WTC11 (cell line): Measurements from ENCODE around the gene RIPOR2. TPM values are rescaled to one million over a fixed set of nuclear protein-coding genes. Genes with fewer than 3 reads are reported as not detected.

Experiments
- ATAC-seq: fragments of 200-7000 bp; cut with Tn5 transposase; 2 replicates; pipeline ENCODE4 v1.10.0; 2021; ENCODE audit warnings: mild to moderate bottlenecking, moderate library complexity
- CTCF ChIA-PET: fragments of 300-600 bp; sonication (Branson Sonifier 250); formaldehyde crosslinking; loops from one replicate; lab custom pipeline; 2021; ENCODE audit warnings: antibody characterized with exemption; lab: Charles Lee
- POLR2A ChIA-PET: fragments of 350-600 bp; sonication (Branson Sonifier 250); formaldehyde crosslinking; loops from one replicate; lab custom pipeline; 2021; ENCODE audit warnings: antibody characterized with exemption; lab: Charles Lee
- DNase-seq: peaks from one replicate; pipeline ENCODE4 v3.0.0; 2021; ENCODE audit warnings: low spot score
- H3K27ac Mint-ChIP-seq: 2 replicates; pipeline ENCODE4 v1.8.0; 2021; ENCODE audit warnings: mixed read lengths
- H3K27me3 Mint-ChIP-seq: 2 replicates; pipeline ENCODE4 v1.8.0; 2021; ENCODE audit warnings: low read depth, mild to moderate bottlenecking, moderate library complexity, mixed read lengths
- H3K36me3 Mint-ChIP-seq: 2 replicates; pipeline ENCODE4 v1.8.0; 2021; ENCODE audit warnings: mixed read lengths
- H3K4me1 Mint-ChIP-seq: 2 replicates; pipeline ENCODE4 v1.8.0; 2022; ENCODE audit warnings: mixed read lengths
- H3K4me3 Mint-ChIP-seq: 2 replicates; pipeline ENCODE4 v1.8.0; 2021; ENCODE audit warnings: mild to moderate bottlenecking, moderate library complexity, mixed read lengths
- H3K9me3 Mint-ChIP-seq: 2 replicates; pipeline ENCODE4 v1.8.0; 2021; ENCODE audit warnings: mixed read lengths
- ARID4B ChIP-seq: sonication (generic); formaldehyde crosslinking; IDR thresholded peaks from 2 replicates; pipeline ENCODE4 v1.8.0; 2023; ENCODE audit warnings: missing genetic modification reagents, mild to moderate bottlenecking, borderline replicate concordance
- ATF3 ChIP-seq: sonication (generic); formaldehyde crosslinking; conservative IDR thresholded peaks from 2 replicates; pipeline ENCODE4 v1.8.1; 2022; ENCODE audit warnings: mild to moderate bottlenecking, missing genetic modification reagents
- ATF6 ChIP-seq: sonication (generic); formaldehyde crosslinking; IDR thresholded peaks from 2 replicates; pipeline ENCODE4 v1.8.1; 2023; ENCODE audit warnings: mild to moderate bottlenecking, missing genetic modification reagents
- CBFB ChIP-seq: sonication (generic); formaldehyde crosslinking; IDR thresholded peaks from 2 replicates; pipeline ENCODE4 v1.8.1; 2022; ENCODE audit warnings: mild to moderate bottlenecking, low read depth, missing genetic modification reagents
- CTCF ChIP-seq: fragments of 200-600 bp; IDR thresholded peaks from 2 replicates; pipeline ENCODE4 v1.8.0; 2022; ENCODE audit warnings: antibody characterized with exemption
- E2F5 ChIP-seq: sonication (generic); formaldehyde crosslinking; IDR thresholded peaks from 2 replicates; pipeline ENCODE4 v1.8.1; 2022; ENCODE audit warnings: mild to moderate bottlenecking, moderate library complexity, missing genetic modification reagents
- FOXP4 ChIP-seq: sonication (generic); formaldehyde crosslinking; IDR thresholded peaks from 2 replicates; pipeline ENCODE4 v1.8.0; 2022; ENCODE audit warnings: mild to moderate bottlenecking, missing genetic modification reagents
- IRF1 ChIP-seq: sonication (generic); formaldehyde crosslinking; IDR thresholded peaks from 2 replicates; pipeline ENCODE4 v1.8.0; 2023; ENCODE audit warnings: missing genetic modification reagents
- MYBL2 ChIP-seq: sonication (generic); formaldehyde crosslinking; IDR thresholded peaks from 2 replicates; pipeline ENCODE4 v1.8.1; 2023; ENCODE audit warnings: mild to moderate bottlenecking, moderate library complexity, missing genetic modification reagents
- NR3C1 ChIP-seq: sonication (generic); formaldehyde crosslinking; conservative IDR thresholded peaks from 2 replicates; pipeline ENCODE4 v1.8.1; 2023; ENCODE audit warnings: low read depth, mild to moderate bottlenecking, missing genetic modification reagents
- RELA ChIP-seq: sonication (generic); formaldehyde crosslinking; IDR thresholded peaks from 2 replicates; pipeline ENCODE4 v1.8.1; 2022; ENCODE audit warnings: missing genetic modification reagents, mild to moderate bottlenecking, borderline replicate concordance
- SOX15 ChIP-seq: fragments of 250-450 bp; sonication (Bioruptor Pico); IDR thresholded peaks from 2 replicates; pipeline ENCODE4 v1.9.0; 2021; ENCODE audit warnings: mild to moderate bottlenecking
- TP53 ChIP-seq: sonication (generic); formaldehyde crosslinking; IDR thresholded peaks from 2 replicates; pipeline ENCODE4 v1.8.1; 2023; ENCODE audit warnings: mild to moderate bottlenecking, missing genetic modification reagents
- ZNF512 ChIP-seq: sonication (generic); formaldehyde crosslinking; IDR thresholded peaks from 2 replicates; pipeline ENCODE4 v1.8.1; 2022; ENCODE audit warnings: missing genetic modification reagents, borderline replicate concordance
- total RNA-seq: library from RNA; stranded (reverse); gene quantifications from 3 replicates; pipeline ENCODE4 v1.2.3, GENCODE V29; 2021

Gene RIPOR2
- total RNA-seq, 1 experiment from 2014 or later, result 13.5 TPM

GRCh38 chr6:24763578-24763977, 172.2 kb downstream of the RIPOR2 start:
- Mint-ChIP-seq H3K27me3 (no peaks in the 10 kb centered on the region; the same call in 1 of the 2 replicates), H3K27ac (peak overlapping the region; percentile 36; the same call in 1 of the 2 replicates)
- CTCF ChIA-PET, result interaction anchor here (0.7 kb wide), 1 partner anchor 272 kb away, joined by 4 read pairs; no protein-coding TSS in a partner anchor
- no peak for DNase-seq
- TF ChIP-seq ZNF512, result no peak
- no peak for TF ChIP-seq MYBL2 (CRISPR knock-in tag)
- TF ChIP-seq FOXP4 (CRISPR knock-in tag), result no peak
- TF ChIP-seq E2F5 (CRISPR knock-in tag), result no peak
- TF ChIP-seq SOX15 (CRISPR knock-in tag), result no peak
- TF ChIP-seq IRF1 (CRISPR knock-in tag), result no peak
- TF ChIP-seq ARID4B (CRISPR knock-in tag), result no peak
- no peak for TF ChIP-seq CBFB (CRISPR knock-in tag)
- TF ChIP-seq CTCF, result no peak
- TF ChIP-seq, all 79 proteins: peak for 0
- Mint-ChIP-seq H3K4me1 (peaks cover 3% of the 10 kb centered on the region; the same call in 1 of the 2 replicates), H3K36me3 (no peaks in the 10 kb centered on the region), H3K4me3 (no peak overlapping the region), H3K9me3 (peaks cover 4% of the 10 kb centered on the region)
- POLR2A ChIA-PET, result no interaction called here
- ATAC-seq, result no peak

GRCh38 chr6:24761851-24762250, 173.9 kb downstream of the RIPOR2 start:
- no peak for ATAC-seq
- CTCF ChIA-PET, result interaction anchor here (1.1 to 1.6 kb wide), 4 partner anchors 178 to 256 kb away, joined by 3 to 6 read pairs (median 4); no protein-coding TSS in a partner anchor
- no peak overlapping the region for H3K27ac Mint-ChIP-seq

More at GRCh38 chr6:24761851-24762250, 173.9 kb downstream of the RIPOR2 start:
- Mint-ChIP-seq H3K27me3 (no peaks in the 10 kb centered on the region; the same call in 1 of the 2 replicates), H3K9me3 (peaks cover 4% of the 10 kb centered on the region), H3K4me3 (no peak overlapping the region), H3K4me1 (peaks cover 5% of the 10 kb centered on the region; the same call in 1 of the 2 replicates), H3K36me3 (no peaks in the 10 kb centered on the region)
- POLR2A ChIA-PET, result no interaction called here
- TF ChIP-seq ATF6 (no peak), RELA (CRISPR knock-in tag) (no peak), TP53 (CRISPR knock-in tag) (no peak), NR3C1 (CRISPR knock-in tag) (no peak), ATF3 (CRISPR knock-in tag) (no peak)
- DNase-seq, result no peak
